ENCODE data around the gene CTRL.

CTRL gene

GRCh38 chr16:67932462-67932840, 789 bp upstream of the CTRL start:
- no peak overlapping the region for H3K27ac ChIP-seq
- no peak for TF ChIP-seq CTCF (conservative IDR thresholded peaks at IDR 0.05)

- no peak overlapping the region for H3K27ac ChIP-seq
- TF ChIP-seq CTCF (conservative IDR thresholded peaks at IDR 0.05), result no peak
Measured at GRCh38 chr16:67930678-67931211, 917 bp downstream of the CTRL start.

GRCh38 chr16:67930191-67930590, 1.5 kb downstream of the CTRL start:
- no peak overlapping the region for H3K27ac ChIP-seq
- TF ChIP-seq CTCF (conservative IDR thresholded peaks at IDR 0.05), result no peak

GRCh38 chr16:67928561-67929364, 2.9 kb downstream of the CTRL start:
- H3K27ac ChIP-seq, result peak overlapping the region; percentile 89; the same call in 1 of the 2 replicates
- TF ChIP-seq CTCF (conservative IDR thresholded peaks at IDR 0.05), result peak; percentile 89

- no peak for TF ChIP-seq CTCF (conservative IDR thresholded peaks at IDR 0.05)
- peak overlapping the region; percentile 89 for H3K27ac ChIP-seq
Measured at GRCh38 chr16:67928147-67928546, 3.5 kb downstream of the CTRL start.

GRCh38 chr16:67927131-67927941, 4.3 kb downstream of the CTRL start:
- TF ChIP-seq CTCF (conservative IDR thresholded peaks at IDR 0.05), result no peak
- peak overlapping the region; percentile 89 for H3K27ac ChIP-seq

- peak; percentile 16 for TF ChIP-seq CTCF (conservative IDR thresholded peaks at IDR 0.05)
- peak overlapping the region; percentile 89 for H3K27ac ChIP-seq
Measured at GRCh38 chr16:67926181-67926750, 5.4 kb downstream of the CTRL start.
